ENCODE measurements around the gene ART4.

DNA sequence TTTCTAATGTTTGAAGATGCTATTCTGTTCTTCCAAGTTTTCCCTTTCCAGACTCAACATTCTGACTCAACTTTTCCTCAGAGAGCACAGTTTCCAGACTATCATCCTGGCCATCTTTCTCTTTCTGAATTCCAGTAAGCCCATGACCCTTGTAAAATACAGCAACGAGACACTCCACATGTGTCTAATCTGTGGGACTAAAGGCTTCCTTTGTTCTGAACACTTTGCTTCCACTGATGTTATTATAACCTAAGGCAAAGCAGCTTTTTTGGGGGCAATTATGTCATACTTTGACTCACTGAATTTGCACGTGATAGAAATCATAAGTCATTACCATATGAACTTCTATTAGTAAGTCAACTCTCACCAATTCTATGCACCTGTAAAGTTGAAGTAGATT is 6.3 kb upstream of the ART4 start:
- TF ChIP-seq, protein P1, sequence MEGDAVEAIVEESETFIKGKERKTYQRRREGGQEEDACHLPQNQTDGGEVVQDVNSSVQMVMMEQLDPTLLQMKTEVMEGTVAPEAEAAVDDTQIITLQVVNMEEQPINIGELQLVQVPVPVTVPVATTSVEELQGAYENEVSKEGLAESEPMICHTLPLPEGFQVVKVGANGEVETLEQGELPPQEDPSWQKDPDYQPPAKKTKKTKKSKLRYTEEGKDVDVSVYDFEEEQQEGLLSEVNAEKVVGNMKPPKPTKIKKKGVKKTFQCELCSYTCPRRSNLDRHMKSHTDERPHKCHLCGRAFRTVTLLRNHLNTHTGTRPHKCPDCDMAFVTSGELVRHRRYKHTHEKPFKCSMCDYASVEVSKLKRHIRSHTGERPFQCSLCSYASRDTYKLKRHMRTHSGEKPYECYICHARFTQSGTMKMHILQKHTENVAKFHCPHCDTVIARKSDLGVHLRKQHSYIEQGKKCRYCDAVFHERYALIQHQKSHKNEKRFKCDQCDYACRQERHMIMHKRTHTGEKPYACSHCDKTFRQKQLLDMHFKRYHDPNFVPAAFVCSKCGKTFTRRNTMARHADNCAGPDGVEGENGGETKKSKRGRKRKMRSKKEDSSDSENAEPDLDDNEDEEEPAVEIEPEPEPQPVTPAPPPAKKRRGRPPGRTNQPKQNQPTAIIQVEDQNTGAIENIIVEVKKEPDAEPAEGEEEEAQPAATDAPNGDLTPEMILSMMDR (IDR thresholded peaks at IDR 0.05; ENCODE audit: low read length) = no peak
- no peak for TF ChIP-seq EZH2 (IDR thresholded peaks at IDR 0.05; ENCODE audit: borderline replicate concordance, low read length)
